DOHH2 (cell line): ENCODE measurements around the gene OPN3.

Source experiments
- EZH2phosphoT487 ChIP-seq: fragments of 200-600 bp; sonication (generic); IDR thresholded peaks from 2 replicates; pipeline ENCODE4 v1.6.1; 2017; ENCODE audit warnings: borderline replicate concordance, mild to moderate bottlenecking, antibody characterized with exemption, low read length, moderate library complexity, mixed read lengths
- TF ChIP-seq, protein P1 (sequence below): fragments of 200-600 bp; sonication (generic); IDR thresholded peaks from one replicate; pipeline ENCODE4 v1.5.1; 2014; ENCODE audit warnings: antibody characterized with exemption, mild to moderate bottlenecking, low read depth, low read length; ENCODE audit not compliant: poor library complexity, severe bottlenecking

- TF ChIP-seq, protein P1, sequence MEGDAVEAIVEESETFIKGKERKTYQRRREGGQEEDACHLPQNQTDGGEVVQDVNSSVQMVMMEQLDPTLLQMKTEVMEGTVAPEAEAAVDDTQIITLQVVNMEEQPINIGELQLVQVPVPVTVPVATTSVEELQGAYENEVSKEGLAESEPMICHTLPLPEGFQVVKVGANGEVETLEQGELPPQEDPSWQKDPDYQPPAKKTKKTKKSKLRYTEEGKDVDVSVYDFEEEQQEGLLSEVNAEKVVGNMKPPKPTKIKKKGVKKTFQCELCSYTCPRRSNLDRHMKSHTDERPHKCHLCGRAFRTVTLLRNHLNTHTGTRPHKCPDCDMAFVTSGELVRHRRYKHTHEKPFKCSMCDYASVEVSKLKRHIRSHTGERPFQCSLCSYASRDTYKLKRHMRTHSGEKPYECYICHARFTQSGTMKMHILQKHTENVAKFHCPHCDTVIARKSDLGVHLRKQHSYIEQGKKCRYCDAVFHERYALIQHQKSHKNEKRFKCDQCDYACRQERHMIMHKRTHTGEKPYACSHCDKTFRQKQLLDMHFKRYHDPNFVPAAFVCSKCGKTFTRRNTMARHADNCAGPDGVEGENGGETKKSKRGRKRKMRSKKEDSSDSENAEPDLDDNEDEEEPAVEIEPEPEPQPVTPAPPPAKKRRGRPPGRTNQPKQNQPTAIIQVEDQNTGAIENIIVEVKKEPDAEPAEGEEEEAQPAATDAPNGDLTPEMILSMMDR: no peak
- no peak for TF ChIP-seq EZH2phosphoT487
These were observed 27.4 kb downstream of the OPN3 start for GRCh38 chr1:241612533-241613477.
